Lung (tissue), 12 donors: Measurements from ENCODE around the gene RPL4. TPM values are rescaled to one million over a fixed set of nuclear protein-coding genes. Genes with fewer than 3 reads are reported as not detected.

Experiments used
- ATAC-seq: fragments of 200-7000 bp; cut with Tn5 transposase; one replicate; pipeline ENCODE4 v1.9.1; 2020; ENCODE audit warnings: moderate number of reproducible peaks; ENCODE audit not compliant: insufficient read depth, low FRiP score
- DNase-seq, 3 donors: peaks; one replicate each; pipeline ENCODE4 v3.0.0-alpha.2; 2013 to 2017
- H3K27ac ChIP-seq, 2 donors: one replicate each; pipeline ENCODE4 v1.5.1; 2013; ENCODE audit warnings: mild to moderate bottlenecking in 2 of 2, moderate library complexity in 2 of 2, control low read depth in 1 of 2, inconsistent platforms in 1 of 2, low read depth in 1 of 2, low read length in 1 of 2
- H3K27me3 ChIP-seq, 3 donors: one replicate each; pipeline ENCODE4 v1.5.1; 2013; ENCODE audit warnings: low read length in 2 of 3; ENCODE audit not compliant: control insufficient read depth in 3 of 3, insufficient read depth in 3 of 3
- H3K36me3 ChIP-seq, 4 donors: one replicate each; pipeline ENCODE4 v1.5.1; 2013; ENCODE audit warnings: low read length in 4 of 4, mild to moderate bottlenecking in 1 of 4, moderate library complexity in 1 of 4; ENCODE audit not compliant: control insufficient read depth in 4 of 4, insufficient read depth in 4 of 4
- H3K4me1 ChIP-seq, 5 donors: one replicate each; pipeline ENCODE4 v1.5.1; 2013; ENCODE audit warnings: low read length in 5 of 5, mild to moderate bottlenecking in 2 of 5, moderate library complexity in 1 of 5; ENCODE audit not compliant: control insufficient read depth in 5 of 5, insufficient read depth in 5 of 5
- H3K4me3 ChIP-seq: one replicate; pipeline ENCODE4 v1.5.1; 2013; ENCODE audit warnings: mild to moderate bottlenecking, control low read depth, moderate library complexity
- H3K9ac ChIP-seq, 2 donors: one replicate each; pipeline ENCODE4 v1.5.1; 2013; ENCODE audit warnings: low read length in 2 of 2, control low read depth in 1 of 2; ENCODE audit not compliant: insufficient read depth in 1 of 2
- H3K9me3 ChIP-seq, 4 donors: one replicate each; pipeline ENCODE4 v1.5.1; 2013; ENCODE audit warnings: low read length in 3 of 4, mild to moderate bottlenecking in 1 of 4, moderate library complexity in 1 of 4; ENCODE audit not compliant: control insufficient read depth in 4 of 4, insufficient read depth in 3 of 4
- CTCF ChIP-seq: IDR thresholded peaks from 2 replicates; pipeline ENCODE4 v1.5.1; 2012; ENCODE audit warnings: mild to moderate bottlenecking; ENCODE audit errors: control extremely low read depth, extremely low read depth
- WGBS, 2 donors: extraction: QIAGEN DNeasy Blood & Tissue Kit; methylation state at CpG; one replicate each; pipeline ENCODE4 v1.1.7; 2013; 5-methylcytosine and 5-hydroxymethylcytosine counted together
- polyA plus RNA-seq, 2 donors: library from polyadenylated mRNA; stranded (reverse); fragments of 200-250 nt; gene quantifications; one replicate each; pipeline ENCODE4 v1.2.1, GENCODE V29; 2013
- total RNA-seq, 2 donors: library from RNA; depleted of rRNA in 1 of 2; stranded (reverse); fragments of >200 nt in 1 of 2; gene quantifications; one replicate each; pipeline ENCODE4 v1.2.1, GENCODE V29; 2014 to 2021
- donor health status: control.
- donor health status: control.
- donor health status: Bipolar disorder and iron deficiency.
- donor health status: healthy.
- donor health status: DM: yes; HTN: yes; CAD: no.

The RPL4 gene
- total and polyA plus RNA-seq, 4 donors, result 1,560 to 2,503 (median 2,434) TPM

- Histone ChIP-seq H3K9me3 (no peaks in the 10 kb centered on the region), H3K27me3 (no peaks in the 10 kb centered on the region), H3K27ac (no peak overlapping the region), H3K4me3 (no peak overlapping the region), H3K36me3 (peaks cover 0 to 4% (median 4%) of the 10 kb centered on the region in 4 donors), H3K4me1 (no peaks in the 10 kb centered on the region), H3K9ac (no peak overlapping the region)
- ATAC-seq, result no peak
- WGBS, 2 donors, result 98% methylated on average over 4 of the region's 4 CpGs
- DNase-seq, result no peak
- TF ChIP-seq CTCF, result no peak
Measured at GRCh38 chr15:66542896-66543295, 38.2 kb upstream of the RPL4 start.

GRCh38 chr15:66535056-66535455 is 30.4 kb upstream of the RPL4 start:
- Histone ChIP-seq H3K27ac (no peak overlapping the region), H3K4me1 (no peaks in the 10 kb centered on the region), H3K9me3 (no peaks in the 10 kb centered on the region), H3K9ac (no peak overlapping the region), H3K4me3 (no peak overlapping the region), H3K36me3 (peaks cover 0 to 4% (median 3%) of the 10 kb centered on the region in 4 donors), H3K27me3 (no peaks in the 10 kb centered on the region)
- no peak for TF ChIP-seq CTCF
- ATAC-seq (no peak), DNase-seq (no peak)
- 86 to 92% methylated on average over 9 of the region's 9 CpGs for WGBS, 2 donors

- Histone ChIP-seq H3K9ac (no peak overlapping the region), H3K4me1 (no peaks in the 10 kb centered on the region), H3K36me3 (peaks cover 4 to 12% (median 7%) of the 10 kb centered on the region in 4 donors), H3K9me3 (no peaks in the 10 kb centered on the region), H3K27ac (no peak overlapping the region), H3K4me3 (no peak overlapping the region), H3K27me3 (no peaks in the 10 kb centered on the region)
- no peak for ATAC-seq
- DNase-seq, result no peak
- 84 to 88% methylated on average over 4 of the region's 4 CpGs for WGBS, 2 donors
- no peak for TF ChIP-seq CTCF
Measured at GRCh38 chr15:66524838-66525237, 20.2 kb upstream of the RPL4 start.

GRCh38 chr15:66523926-66524325 is 19.3 kb upstream of the RPL4 start:
- Histone ChIP-seq H3K4me1 (no peaks in the 10 kb centered on the region), H3K9me3 (no peaks in the 10 kb centered on the region), H3K27ac (no peak overlapping the region), H3K36me3 (peaks cover 0 to 7% (median 5%) of the 10 kb centered on the region in 4 donors), H3K4me3 (no peak overlapping the region), H3K9ac (no peak overlapping the region), H3K27me3 (no peaks in the 10 kb centered on the region)
- TF ChIP-seq CTCF, result no peak
- ATAC-seq (no peak), DNase-seq (no peak)
- 95% methylated on average over 3 of the region's 3 CpGs for WGBS, 2 donors
